CD4-positive, alpha-beta T cell treated with Interleukin-4 for 4 hours (primary cell): ENCODE results near the gene PIPOX.

Source experiments
- DNase-seq: peaks from one replicate; pipeline ENCODE4 v3.0.0-alpha.2; 2020

Gene PIPOX

GRCh38 chr17:29019475-29020181, 23.3 kb upstream of the PIPOX start:
- no peak for DNase-seq

GRCh38 chr17:29020576-29020975, 22.4 kb upstream of the PIPOX start:
- no peak for DNase-seq

GRCh38 chr17:29021226-29021625, 21.7 kb upstream of the PIPOX start:
- DNase-seq = no peak

GRCh38 chr17:29022074-29022473, 20.9 kb upstream of the PIPOX start:
- DNase-seq = no peak

- no peak for DNase-seq
These were observed 18.5 kb upstream of the PIPOX start for GRCh38 chr17:29024316-29024952.

GRCh38 chr17:29031488-29031887, 11.5 kb upstream of the PIPOX start:
- DNase-seq = no peak

- DNase-seq = no peak
These were observed 10.7 kb upstream of the PIPOX start for GRCh38 chr17:29032013-29032856.

- DNase-seq = no peak
These were observed 10.1 kb upstream of the PIPOX start for GRCh38 chr17:29032857-29033197.

GRCh38 chr17:29034510-29034909, 8.4 kb upstream of the PIPOX start:
- no peak for DNase-seq

GRCh38 chr17:29036584-29036983, 6.4 kb upstream of the PIPOX start:
- no peak for DNase-seq

- DNase-seq = no peak
These were observed 5.2 kb upstream of the PIPOX start for GRCh38 chr17:29037739-29038084.

GRCh38 chr17:29038085-29038795, 4.7 kb upstream of the PIPOX start:
- no peak for DNase-seq

GRCh38 chr17:29039764-29040598, 3.0 kb upstream of the PIPOX start:
- DNase-seq = no peak

- DNase-seq = no peak
These were observed 1.9 kb upstream of the PIPOX start for GRCh38 chr17:29041091-29041490.

- no peak for DNase-seq
These were observed 1.4 kb upstream of the PIPOX start for GRCh38 chr17:29041571-29041970.

- DNase-seq = no peak
These were observed 789 bp upstream of the PIPOX start for GRCh38 chr17:29042026-29042678.

GRCh38 chr17:29043539-29044145, 701 bp downstream of the PIPOX start:
- DNase-seq = no peak

GRCh38 chr17:29045026-29045425, 2.1 kb downstream of the PIPOX start:
- no peak for DNase-seq

- no peak for DNase-seq
These were observed 3.0 kb downstream of the PIPOX start for GRCh38 chr17:29045734-29046472.

- DNase-seq = no peak
These were observed 3.5 kb downstream of the PIPOX start for GRCh38 chr17:29046473-29046839.
